Endometrium (tissue), 2 donors: ENCODE data around the gene WDR7.

Experiments
- FAIRE-seq: peaks from 2 replicates; lab custom pipeline; 2012; peaks lifted over from hg19 to GRCh38; lab: Jason Lieb, UNC
- donor health status: control.
- donor health status: control.

WDR7 gene

DNA sequence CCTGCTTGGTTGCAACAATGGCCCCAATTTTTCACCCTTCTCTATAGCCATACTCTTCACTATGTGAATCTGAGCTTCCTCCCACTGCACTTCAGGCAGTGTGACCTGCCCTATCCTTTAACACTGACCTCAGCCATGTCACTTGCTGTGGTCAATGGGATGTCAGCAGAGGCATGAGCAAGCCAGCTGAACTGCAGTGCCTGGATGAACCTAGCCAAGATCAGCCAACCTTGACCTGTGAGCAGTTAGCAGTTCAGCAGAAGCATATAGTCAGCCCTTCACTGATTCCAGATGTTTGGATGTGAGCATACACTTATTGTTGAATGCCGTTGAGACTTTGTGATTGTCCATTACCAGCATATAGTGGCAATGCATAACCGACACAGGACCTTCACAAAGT lies 432.3 kb downstream of the WDR7 start:
- no peak for FAIRE-seq

DNA sequence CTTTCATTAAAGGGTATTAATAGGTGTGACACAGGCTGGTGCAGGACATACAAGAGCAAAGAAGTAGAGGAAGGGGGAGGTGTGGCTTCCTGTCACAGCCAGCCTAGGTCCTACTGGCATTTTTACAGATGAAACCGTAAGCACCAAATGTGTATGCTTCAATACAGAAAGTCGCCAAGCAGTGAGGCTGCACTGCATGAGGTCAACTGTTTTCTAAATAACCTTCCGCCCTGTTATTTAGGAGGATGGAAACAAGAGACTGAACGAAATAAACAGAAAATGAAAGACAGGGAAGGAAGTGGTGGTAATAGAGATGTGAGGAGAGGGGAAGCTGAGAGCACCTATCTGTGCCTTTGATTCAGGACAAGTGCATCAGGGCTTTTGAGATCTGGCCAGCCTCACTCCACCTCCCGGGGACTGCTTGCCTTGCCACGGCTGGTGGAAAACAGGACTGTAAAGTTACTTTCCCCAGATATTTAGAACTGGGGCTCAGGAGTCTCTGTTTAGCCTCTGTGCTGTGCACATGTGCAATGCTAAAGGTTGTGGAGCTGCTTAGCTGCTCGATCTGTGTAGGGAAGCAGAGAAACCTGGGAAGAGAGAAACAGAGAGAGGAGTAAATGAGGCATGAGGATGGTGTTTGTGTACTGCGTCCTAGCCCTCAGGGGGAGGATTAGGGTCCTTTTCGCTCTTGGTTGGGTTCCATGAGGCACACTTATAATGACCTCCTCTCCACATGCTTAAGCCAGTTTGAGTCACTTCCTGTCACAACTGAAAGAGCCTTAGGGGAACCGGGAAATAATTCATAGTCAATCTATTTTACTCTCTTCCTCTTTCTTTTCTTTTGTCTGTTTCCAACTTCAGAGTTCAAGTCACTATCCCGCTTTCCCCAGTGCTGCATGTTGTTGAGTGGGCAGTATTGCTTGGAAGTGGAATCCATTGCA lies 433.4 kb downstream of the WDR7 start:
- no peak for FAIRE-seq

DNA sequence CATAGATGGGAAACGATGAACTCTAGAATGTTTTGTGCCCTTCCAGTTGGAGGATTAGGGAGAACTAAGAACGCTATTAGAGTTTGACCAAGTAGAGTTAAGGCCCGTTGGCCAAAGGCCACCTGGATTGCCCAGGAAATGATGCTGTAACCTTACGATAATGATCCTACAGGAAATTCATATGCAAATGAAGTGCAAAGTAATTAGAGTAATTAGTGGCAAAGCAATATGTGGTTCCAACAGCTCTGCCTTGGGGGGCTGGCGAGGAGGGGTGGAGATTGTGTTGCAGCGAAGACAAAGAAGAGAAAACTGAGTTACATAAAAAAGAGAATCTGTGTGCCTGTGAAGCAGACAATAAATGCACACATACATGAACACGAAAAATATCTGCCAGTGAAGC lies 434.2 kb downstream of the WDR7 start:
- no peak for FAIRE-seq

DNA sequence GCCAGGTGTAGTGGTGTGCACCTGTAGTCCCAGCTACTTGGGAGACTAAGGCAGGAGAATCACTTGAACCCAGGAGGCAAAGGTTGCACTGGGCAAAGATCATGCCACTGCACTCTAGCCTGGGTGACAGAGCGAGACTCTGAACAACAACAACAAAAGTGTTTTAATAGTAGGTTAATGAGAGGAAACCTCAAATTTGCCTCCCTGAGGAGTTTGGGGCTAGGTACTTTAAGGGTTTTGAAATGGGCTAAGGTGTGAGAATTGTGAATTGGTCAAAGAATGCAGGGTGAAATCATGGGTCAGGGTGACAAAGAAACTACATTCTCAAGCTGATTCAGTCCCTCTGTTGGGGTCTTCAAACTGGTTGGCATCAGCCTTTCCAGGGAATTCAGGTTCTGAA lies 435.0 kb downstream of the WDR7 start:
- FAIRE-seq: no peak
